Lower lobe of right lung (tissue), 2 donors: ENCODE measurements around the gene RARS1. TPM values are rescaled to one million over a fixed set of nuclear protein-coding genes. Genes with fewer than 3 reads are reported as not detected.

Experiments used
- ATAC-seq, 2 donors: fragments of 200-7000 bp; cut with Tn5 transposase; one replicate each; pipeline ENCODE4 v1.9.1; 2020 to 2022; ENCODE audit warnings: mild to moderate bottlenecking in 2 of 2, moderate library complexity in 2 of 2
- DNase-seq: peaks from one replicate; pipeline ENCODE4 v3.0.0-alpha.2; 2020
- H3K27ac ChIP-seq: fragments of 200-600 bp; one replicate; pipeline ENCODE4 v1.8.0; 2022
- H3K27me3 ChIP-seq: fragments of 200-600 bp; one replicate; pipeline ENCODE4 v1.8.0; 2022; ENCODE audit warnings: low read depth
- H3K36me3 ChIP-seq: fragments of 200-600 bp; one replicate; pipeline ENCODE4 v1.8.0; 2022; ENCODE audit warnings: mild to moderate bottlenecking
- H3K4me1 ChIP-seq: fragments of 200-600 bp; one replicate; pipeline ENCODE4 v1.8.0; 2022
- H3K4me3 ChIP-seq: fragments of 200-600 bp; one replicate; pipeline ENCODE4 v1.8.0; 2022; ENCODE audit warnings: mild to moderate bottlenecking
- H3K9me3 ChIP-seq: fragments of 200-600 bp; one replicate; pipeline ENCODE4 v1.8.0; 2022
- intact Hi-C: fragments of 100-400 bp; cut with DNase I; formaldehyde crosslinking; loops from one replicate; pipeline ENCODE4 v1.11.0; 2022
- total RNA-seq: library from RNA; stranded (reverse); fragmentation: NEBNext Ultra II Directional; extraction: Animal tissue kit (Norgen Biotek cat#: 25700); gene quantifications from one replicate; pipeline ENCODE4 v1.2.1, GENCODE V29; 2021
- TF ChIP-seq, protein P1 (sequence below): fragments of 200-600 bp; IDR thresholded peaks from one replicate; pipeline ENCODE4 v1.8.0; 2022; ENCODE audit warnings: antibody characterized with exemption, mild to moderate bottlenecking
- donor health status: DM: no; HTN: yes; CAD: no; lungs with severe emphysema.

The RARS1 gene
- total RNA-seq, 1 donor from 2014 or later = 55.2 TPM

DNA sequence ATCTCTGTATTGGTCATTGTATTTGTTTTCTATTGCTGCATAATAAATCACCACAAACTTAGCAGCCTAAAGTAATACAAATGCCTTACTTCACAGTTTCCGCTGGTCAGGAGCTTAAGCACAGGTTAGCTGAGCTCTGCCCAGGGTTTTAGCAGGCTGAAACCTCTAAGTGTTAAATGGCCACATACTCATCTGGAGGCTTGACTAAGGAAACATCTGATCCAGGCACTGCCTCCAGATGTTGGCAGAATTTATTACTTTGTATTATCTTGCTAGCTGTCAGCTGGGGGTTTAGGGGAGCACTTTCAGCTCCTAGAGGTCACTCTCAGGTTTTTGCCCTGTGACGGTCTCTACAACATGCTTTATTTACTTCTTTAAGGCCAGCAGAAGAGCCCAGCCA is 23.2 kb upstream of the RARS1 start:
- Histone ChIP-seq H3K36me3 (peaks cover 43% of the 10 kb centered on the region), H3K4me1 (no peaks in the 10 kb centered on the region), H3K9me3 (no peaks in the 10 kb centered on the region), H3K4me3 (no peak overlapping the region), H3K27me3 (no peaks in the 10 kb centered on the region), H3K27ac (no peak overlapping the region)
- intact Hi-C loops = no loop called here
- no peak for ATAC-seq
- TF ChIP-seq, protein P1, sequence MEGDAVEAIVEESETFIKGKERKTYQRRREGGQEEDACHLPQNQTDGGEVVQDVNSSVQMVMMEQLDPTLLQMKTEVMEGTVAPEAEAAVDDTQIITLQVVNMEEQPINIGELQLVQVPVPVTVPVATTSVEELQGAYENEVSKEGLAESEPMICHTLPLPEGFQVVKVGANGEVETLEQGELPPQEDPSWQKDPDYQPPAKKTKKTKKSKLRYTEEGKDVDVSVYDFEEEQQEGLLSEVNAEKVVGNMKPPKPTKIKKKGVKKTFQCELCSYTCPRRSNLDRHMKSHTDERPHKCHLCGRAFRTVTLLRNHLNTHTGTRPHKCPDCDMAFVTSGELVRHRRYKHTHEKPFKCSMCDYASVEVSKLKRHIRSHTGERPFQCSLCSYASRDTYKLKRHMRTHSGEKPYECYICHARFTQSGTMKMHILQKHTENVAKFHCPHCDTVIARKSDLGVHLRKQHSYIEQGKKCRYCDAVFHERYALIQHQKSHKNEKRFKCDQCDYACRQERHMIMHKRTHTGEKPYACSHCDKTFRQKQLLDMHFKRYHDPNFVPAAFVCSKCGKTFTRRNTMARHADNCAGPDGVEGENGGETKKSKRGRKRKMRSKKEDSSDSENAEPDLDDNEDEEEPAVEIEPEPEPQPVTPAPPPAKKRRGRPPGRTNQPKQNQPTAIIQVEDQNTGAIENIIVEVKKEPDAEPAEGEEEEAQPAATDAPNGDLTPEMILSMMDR = no peak
- DNase-seq = no peak

DNA sequence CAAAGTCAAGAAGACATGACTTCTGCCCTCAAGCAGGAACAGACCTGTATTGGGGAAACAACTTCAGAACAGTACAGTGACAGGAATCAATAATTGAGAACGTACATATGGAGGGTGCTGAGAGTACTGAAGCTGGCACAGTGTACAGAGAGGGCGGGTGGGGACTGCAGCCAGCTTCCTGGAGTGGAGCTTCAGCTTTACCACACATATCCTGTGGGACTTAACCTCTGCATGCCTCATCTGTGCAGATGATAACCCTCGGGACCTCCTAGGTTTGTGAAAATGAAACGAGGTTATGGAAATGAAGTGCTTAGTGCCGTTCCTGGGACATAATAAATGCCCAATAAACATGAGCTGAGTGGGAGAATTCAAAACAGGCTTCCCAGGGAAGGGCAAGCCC is 22.1 kb upstream of the RARS1 start:
- no peaks in the 10 kb centered on the region for H3K9me3 ChIP-seq
- TF ChIP-seq, protein P1 = no peak
- ATAC-seq (no peak), DNase-seq (no peak)
- H3K4me1 ChIP-seq = no peaks in the 10 kb centered on the region
- intact Hi-C loops = no loop called here
- no peak overlapping the region for H3K27ac ChIP-seq
- H3K4me3 ChIP-seq = no peak overlapping the region
- H3K36me3 ChIP-seq = peaks cover 45% of the 10 kb centered on the region
- H3K27me3 ChIP-seq = no peaks in the 10 kb centered on the region

DNA sequence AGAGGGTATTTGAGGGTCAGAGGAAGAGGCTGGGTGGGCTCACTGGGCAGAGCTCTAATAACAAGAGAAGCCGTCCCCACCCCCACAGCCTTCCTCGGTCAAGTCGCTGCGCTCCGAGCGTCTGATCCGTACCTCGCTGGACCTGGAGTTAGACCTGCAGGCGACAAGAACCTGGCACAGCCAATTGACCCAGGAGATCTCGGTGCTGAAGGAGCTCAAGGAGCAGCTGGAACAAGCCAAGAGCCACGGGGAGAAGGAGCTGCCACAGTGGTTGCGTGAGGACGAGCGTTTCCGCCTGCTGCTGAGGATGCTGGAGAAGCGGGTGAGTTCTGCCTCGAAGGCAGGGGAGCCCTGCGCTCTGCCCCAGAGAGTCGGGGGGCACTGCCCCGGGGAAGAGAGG is 21.6 kb upstream of the RARS1 start:
- Histone ChIP-seq H3K27ac (no peak overlapping the region), H3K36me3 (peaks cover 47% of the 10 kb centered on the region), H3K4me3 (no peak overlapping the region), H3K4me1 (no peaks in the 10 kb centered on the region), H3K27me3 (no peaks in the 10 kb centered on the region), H3K9me3 (no peaks in the 10 kb centered on the region)
- intact Hi-C loops = no loop called here
- DNase-seq = no peak
- TF ChIP-seq, protein P1 = no peak
- ATAC-seq = no peak

DNA sequence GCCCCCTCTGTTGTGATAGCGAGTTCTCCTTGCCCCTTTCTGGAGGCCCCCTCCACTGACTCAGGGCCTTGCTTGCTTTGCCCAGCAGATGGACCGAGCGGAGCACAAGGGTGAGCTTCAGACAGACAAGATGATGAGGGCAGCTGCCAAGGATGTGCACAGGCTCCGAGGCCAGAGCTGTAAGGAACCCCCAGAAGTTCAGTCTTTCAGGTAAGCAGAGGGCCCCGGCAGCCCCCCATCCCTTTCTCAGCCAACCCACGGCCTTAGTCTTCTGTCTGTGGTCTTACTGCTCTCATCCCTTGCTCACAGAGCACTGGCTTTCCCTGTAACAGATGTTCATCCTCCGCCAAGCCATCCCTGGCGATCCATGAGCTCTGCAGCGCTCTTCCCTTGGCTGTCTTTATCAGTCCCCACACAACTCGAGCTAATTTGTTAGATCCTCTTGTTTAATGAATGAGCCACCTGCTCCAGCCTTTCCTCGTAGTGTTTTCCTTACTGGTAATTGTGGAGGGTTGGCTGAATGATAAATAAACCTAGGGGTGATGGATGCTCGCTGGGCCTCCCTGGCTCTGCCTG is 18.4 kb upstream of the RARS1 start:
- H3K36me3 ChIP-seq = peaks cover 42% of the 10 kb centered on the region
- no peaks in the 10 kb centered on the region for H3K9me3 ChIP-seq

DNA sequence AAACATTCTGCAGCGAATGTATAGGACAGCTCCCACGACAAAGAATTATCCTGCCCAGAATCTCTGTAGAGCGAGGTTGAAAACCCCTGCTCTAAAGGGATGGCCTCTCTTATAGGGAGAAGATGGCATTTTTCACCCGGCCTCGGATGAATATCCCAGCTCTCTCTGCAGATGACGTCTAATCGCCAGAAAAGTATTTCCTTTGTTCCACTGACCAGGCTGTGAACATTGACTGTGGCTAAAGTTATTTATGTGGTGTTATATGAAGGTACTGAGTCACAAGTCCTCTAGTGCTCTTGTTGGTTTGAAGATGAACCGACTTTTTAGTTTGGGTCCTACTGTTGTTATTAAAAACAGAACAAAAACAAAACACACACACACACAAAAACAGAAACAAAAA is 17.4 kb upstream of the RARS1 start:
- Histone ChIP-seq H3K36me3 (peaks cover 45% of the 10 kb centered on the region), H3K4me1 (no peaks in the 10 kb centered on the region), H3K9me3 (no peaks in the 10 kb centered on the region), H3K27me3 (no peaks in the 10 kb centered on the region), H3K27ac (no peak overlapping the region), H3K4me3 (no peak overlapping the region)
- ATAC-seq = no peak
- no peak for DNase-seq
- TF ChIP-seq, protein P1 = no peak
- intact Hi-C loops = no loop called here

More for the DNA sequence above, 18.4 kb upstream of the RARS1 start:
- DNase-seq (no peak), ATAC-seq (no peak)
- H3K27ac ChIP-seq = no peak overlapping the region
- TF ChIP-seq, protein P1 = no peak
- no peak overlapping the region for H3K4me3 ChIP-seq
- no peaks in the 10 kb centered on the region for H3K27me3 ChIP-seq
- intact Hi-C loops = no loop called here
- H3K4me1 ChIP-seq = no peaks in the 10 kb centered on the region
